Subcutaneous adipose tissue (tissue), 4 donors: ENCODE results near the gene HSPA1L. TPM values are rescaled to one million over a fixed set of nuclear protein-coding genes. Genes with fewer than 3 reads are reported as not detected.

ENCODE experiments used
- total RNA-seq, 4 donors: library from RNA; depleted of rRNA; stranded (reverse); fragments of >200 nt; gene quantifications; one replicate each; pipeline ENCODE4 v1.1.0, GENCODE V29; 2016
- TF ChIP-seq, protein P1 (sequence below): fragments of 450-650 bp; IDR thresholded peaks from one replicate; pipeline ENCODE4 v1.5.1; 2016; ENCODE audit warnings: low read depth, mild to moderate bottlenecking, control low read depth, antibody characterized with exemption, moderate library complexity

Gene HSPA1L
- total RNA-seq, 4 donors from 2014 or later, result 0.65 to 2.9 (median 1.2) TPM

DNA sequence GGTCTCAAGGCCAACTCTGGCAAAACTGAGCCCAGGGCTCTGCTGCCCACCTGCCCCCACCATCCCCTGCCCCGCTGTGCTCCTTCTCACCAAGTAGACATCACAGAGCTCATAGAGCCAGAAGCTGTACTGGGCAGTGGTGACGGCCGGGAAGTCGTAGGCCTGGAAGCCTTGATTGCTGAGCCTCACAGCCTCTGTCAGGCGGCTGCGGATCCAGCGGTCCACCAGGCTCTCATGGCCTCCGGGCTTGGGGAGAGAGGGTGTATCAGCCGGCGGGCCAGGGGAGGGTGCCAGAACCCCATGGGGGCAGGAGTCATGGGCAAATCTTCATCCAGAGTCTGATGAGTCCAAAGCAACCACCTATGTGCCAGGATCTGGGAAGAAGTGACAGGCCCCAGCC is 35.2 kb downstream of the HSPA1L start:
- TF ChIP-seq, protein P1, sequence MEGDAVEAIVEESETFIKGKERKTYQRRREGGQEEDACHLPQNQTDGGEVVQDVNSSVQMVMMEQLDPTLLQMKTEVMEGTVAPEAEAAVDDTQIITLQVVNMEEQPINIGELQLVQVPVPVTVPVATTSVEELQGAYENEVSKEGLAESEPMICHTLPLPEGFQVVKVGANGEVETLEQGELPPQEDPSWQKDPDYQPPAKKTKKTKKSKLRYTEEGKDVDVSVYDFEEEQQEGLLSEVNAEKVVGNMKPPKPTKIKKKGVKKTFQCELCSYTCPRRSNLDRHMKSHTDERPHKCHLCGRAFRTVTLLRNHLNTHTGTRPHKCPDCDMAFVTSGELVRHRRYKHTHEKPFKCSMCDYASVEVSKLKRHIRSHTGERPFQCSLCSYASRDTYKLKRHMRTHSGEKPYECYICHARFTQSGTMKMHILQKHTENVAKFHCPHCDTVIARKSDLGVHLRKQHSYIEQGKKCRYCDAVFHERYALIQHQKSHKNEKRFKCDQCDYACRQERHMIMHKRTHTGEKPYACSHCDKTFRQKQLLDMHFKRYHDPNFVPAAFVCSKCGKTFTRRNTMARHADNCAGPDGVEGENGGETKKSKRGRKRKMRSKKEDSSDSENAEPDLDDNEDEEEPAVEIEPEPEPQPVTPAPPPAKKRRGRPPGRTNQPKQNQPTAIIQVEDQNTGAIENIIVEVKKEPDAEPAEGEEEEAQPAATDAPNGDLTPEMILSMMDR, result no peak

- TF ChIP-seq, protein P1, result no peak
Observed at GRCh38 chr6:31778999-31779885, 35.8 kb downstream of the HSPA1L start.

GRCh38 chr6:31778193-31778592 is 36.9 kb downstream of the HSPA1L start:
- TF ChIP-seq, protein P1, result no peak

GRCh38 chr6:31777667-31778050 is 37.4 kb downstream of the HSPA1L start:
- TF ChIP-seq, protein P1, result no peak

DNA sequence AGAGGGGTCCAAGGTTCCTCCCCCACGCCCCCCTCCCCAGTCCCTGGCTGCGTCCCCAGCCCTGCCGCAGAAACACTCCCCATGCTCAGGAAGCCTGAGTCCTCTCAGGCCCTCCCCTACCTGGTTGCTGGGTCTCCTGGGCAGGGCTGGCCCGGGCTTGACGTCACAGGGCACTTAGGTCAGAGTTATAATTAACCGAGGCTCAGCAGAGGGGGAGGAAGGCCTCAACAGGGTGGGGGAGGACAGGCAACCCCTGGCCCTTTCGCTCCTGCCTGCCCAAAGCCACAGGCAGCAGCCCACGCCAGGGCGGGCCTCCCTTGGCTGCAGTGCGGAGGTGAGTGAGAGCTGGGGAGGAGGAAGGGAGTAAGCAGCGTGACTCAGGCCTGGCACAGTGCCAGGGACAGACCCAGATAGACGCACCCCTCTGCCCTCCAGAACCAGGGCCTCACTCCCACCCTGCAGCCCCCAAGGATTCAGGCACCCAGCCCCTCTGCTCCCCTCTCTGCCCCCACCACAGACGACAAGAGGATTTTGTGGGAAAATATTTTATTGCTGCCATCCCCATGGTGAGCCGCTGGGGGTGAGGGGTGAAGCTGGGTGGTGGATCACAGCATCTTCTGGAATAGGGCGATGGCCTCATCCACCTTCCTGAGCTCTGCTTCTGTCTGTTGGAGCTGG is 38.0 kb downstream of the HSPA1L start, which contains the start of gene VWA7:
Gene VWA7 (minus strand): TSS at position 340 of the 678 bp plus-strand sequence. CDS start 549 bp downstream, outside the sequence.
- TF ChIP-seq, protein P1, result no peak

DNA sequence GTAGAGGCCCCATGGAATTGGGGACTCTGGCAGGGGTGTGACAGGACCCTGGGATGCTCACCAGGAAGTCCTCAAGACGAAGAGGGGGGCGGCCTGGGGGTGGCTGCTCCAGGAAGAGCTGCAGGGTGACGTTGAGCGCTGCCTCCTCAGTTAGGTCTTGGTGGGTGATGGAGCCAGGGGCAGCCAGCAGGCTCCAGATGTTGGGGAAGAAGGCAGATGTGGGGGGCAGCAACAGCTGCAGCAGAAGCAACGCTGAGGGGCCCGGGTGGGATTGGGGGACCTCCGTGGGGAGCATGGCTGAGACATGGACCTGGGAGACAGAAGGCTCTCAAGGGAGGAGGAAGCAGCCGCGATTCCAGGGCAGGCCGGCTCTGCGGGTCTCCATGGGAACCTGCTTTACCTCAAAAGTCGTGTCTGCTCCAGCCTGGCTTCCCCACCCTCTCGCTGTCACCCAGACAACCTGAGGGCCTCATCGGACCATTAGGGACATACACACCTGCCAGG is 38.5 kb downstream of the HSPA1L start:
- TF ChIP-seq, protein P1, result no peak
